Vagina (tissue), 2 donors: ENCODE measurements around the gene PLA2G12A. TPM values are rescaled to one million over a fixed set of nuclear protein-coding genes. Genes with fewer than 3 reads are reported as not detected.

Experiments used
- DNase-seq, 2 donors: peaks; one replicate each; pipeline ENCODE4 v3.0.0-alpha.2; 2017; ENCODE audit errors: extremely low spot score in 2 of 2
- H3K27ac ChIP-seq: fragments of 200-600 bp; sonication (generic); one replicate; pipeline ENCODE4 v1.5.1; 2019
- H3K27me3 ChIP-seq: fragments of 200-600 bp; sonication (generic); one replicate; pipeline ENCODE4 v1.5.1; 2019
- H3K36me3 ChIP-seq, 2 donors: fragments of 200-600 bp; sonication (generic); one replicate each; pipeline ENCODE4 v1.5.1; 2017 to 2019
- H3K4me1 ChIP-seq: fragments of 200-600 bp; sonication (generic); one replicate; pipeline ENCODE4 v1.5.1; 2019
- H3K4me3 ChIP-seq, 2 donors: fragments of 200-600 bp; sonication (generic); 1 replicate in 1 of 2; 2 replicates in 1 of 2; pipeline ENCODE4 v1.5.1; 2016 to 2019
- H3K9me3 ChIP-seq: fragments of 200-600 bp; sonication (generic); one replicate; pipeline ENCODE4 v1.5.1; 2019
- POLR2A ChIP-seq, 2 donors: fragments of 450-650 bp; IDR thresholded peaks; one replicate each; pipeline ENCODE4 v1.6.1; 2017; ENCODE audit warnings: antibody characterized with exemption in 2 of 2, mild to moderate bottlenecking in 2 of 2, moderate library complexity in 2 of 2
- POLR2AphosphoS5 ChIP-seq, 2 donors: sonication (generic); formaldehyde crosslinking; IDR thresholded peaks; one replicate each; pipeline ENCODE4 v1.9.0; 2017; ENCODE audit warnings: antibody characterized with exemption in 2 of 2, mild to moderate bottlenecking in 2 of 2, low read depth in 1 of 2; ENCODE audit not compliant: insufficient read depth in 1 of 2
- intact Hi-C: fragments of 100-400 bp; cut with DNase I; formaldehyde crosslinking; loops from one replicate; pipeline ENCODE4 v1.15.1; 2023
- total RNA-seq: library from RNA; depleted of rRNA; stranded (reverse); fragments of >200 nt; gene quantifications from one replicate; pipeline ENCODE4 v1.2.3, GENCODE V29; 2016
- TF ChIP-seq, protein P1 (sequence below), 3 experiments: fragments of 450-650 bp in 2 of 3; fragments of 200-600 bp in 1 of 3; sonication (generic) in 1 of 3; IDR thresholded peaks; one replicate each; pipeline ENCODE4 v1.5.1; 2017 to 2019; ENCODE audit warnings: antibody characterized with exemption in 3 of 3, mild to moderate bottlenecking in 2 of 3, moderate library complexity in 2 of 3

PLA2G12A gene
- total RNA-seq, 1 donor from 2014 or later, result 16.9 TPM

DNA sequence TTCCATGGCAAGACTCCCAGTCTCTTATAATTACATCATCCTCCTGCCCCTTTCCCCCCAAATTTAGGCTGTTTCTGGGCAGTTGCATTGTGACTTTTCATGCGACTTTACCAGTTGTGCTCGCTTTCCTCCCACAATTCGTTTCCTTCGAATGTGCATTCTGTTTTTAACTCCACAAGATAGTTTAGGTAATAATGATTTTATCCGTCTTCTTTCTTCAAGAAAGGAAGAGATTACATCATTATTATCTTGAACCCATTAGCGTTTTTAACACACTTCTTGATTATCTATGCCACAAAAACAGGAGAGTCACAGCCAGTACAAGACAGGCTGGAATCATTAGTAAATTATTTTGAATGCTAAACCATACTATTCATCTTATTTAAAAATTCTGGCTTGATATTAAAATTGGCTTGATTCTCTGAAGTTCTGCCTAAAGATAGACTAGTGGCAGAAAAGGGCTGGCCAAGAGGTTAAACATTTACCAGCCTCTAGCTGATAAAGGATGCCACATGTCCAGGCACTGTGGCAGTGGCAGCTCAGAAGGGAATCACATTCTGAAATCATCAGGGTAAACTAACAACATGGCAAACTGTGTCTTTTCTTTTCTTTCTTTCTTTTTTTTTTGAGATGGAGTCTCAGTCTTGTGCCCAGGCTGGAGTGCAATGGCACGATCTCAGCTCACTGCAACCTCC lies 19.7 kb upstream of the PLA2G12A start:
- DNase-seq, result no peak
- Histone ChIP-seq H3K9me3 (no peaks in the 10 kb centered on the region), H3K27ac (no peak overlapping the region), H3K4me3 (no peak overlapping the region), H3K36me3 (no peaks in the 10 kb centered on the region), H3K27me3 (no peaks in the 10 kb centered on the region), H3K4me1 (no peaks in the 10 kb centered on the region)
- intact Hi-C loops, result no loop called here
- TF ChIP-seq, protein P1, sequence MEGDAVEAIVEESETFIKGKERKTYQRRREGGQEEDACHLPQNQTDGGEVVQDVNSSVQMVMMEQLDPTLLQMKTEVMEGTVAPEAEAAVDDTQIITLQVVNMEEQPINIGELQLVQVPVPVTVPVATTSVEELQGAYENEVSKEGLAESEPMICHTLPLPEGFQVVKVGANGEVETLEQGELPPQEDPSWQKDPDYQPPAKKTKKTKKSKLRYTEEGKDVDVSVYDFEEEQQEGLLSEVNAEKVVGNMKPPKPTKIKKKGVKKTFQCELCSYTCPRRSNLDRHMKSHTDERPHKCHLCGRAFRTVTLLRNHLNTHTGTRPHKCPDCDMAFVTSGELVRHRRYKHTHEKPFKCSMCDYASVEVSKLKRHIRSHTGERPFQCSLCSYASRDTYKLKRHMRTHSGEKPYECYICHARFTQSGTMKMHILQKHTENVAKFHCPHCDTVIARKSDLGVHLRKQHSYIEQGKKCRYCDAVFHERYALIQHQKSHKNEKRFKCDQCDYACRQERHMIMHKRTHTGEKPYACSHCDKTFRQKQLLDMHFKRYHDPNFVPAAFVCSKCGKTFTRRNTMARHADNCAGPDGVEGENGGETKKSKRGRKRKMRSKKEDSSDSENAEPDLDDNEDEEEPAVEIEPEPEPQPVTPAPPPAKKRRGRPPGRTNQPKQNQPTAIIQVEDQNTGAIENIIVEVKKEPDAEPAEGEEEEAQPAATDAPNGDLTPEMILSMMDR (IDR thresholded peaks at IDR 0.05), result no peak
- TF ChIP-seq POLR2AphosphoS5 (IDR thresholded peaks at IDR 0.05; ENCODE audit: insufficient read depth in 1 of 2, low read depth in 1 of 2) (no peak), POLR2A (IDR thresholded peaks at IDR 0.05) (no peak)

DNA sequence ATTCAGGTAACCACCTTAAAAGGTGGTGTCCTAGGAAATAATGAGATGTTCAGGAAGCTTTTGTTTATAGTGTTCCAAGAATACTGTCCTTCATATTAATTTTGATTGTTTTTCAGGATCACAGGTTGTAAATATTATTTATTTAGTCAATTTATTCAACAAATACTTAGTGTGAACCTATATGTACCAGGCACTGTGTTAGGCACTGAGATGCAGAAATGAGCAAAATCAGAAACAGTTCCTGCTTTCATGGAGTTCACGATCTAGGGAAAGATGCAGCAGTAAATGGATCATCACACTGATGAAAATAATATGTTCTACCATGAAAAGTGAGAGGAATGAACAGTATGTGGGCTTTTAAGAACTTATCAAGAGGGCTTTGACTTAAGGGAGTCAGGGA lies 18.2 kb upstream of the PLA2G12A start:
- Histone ChIP-seq H3K9me3 (no peaks in the 10 kb centered on the region), H3K27me3 (no peaks in the 10 kb centered on the region), H3K4me1 (no peaks in the 10 kb centered on the region), H3K36me3 (no peaks in the 10 kb centered on the region), H3K27ac (no peak overlapping the region), H3K4me3 (no peak overlapping the region)
- DNase-seq, result no peak
- TF ChIP-seq POLR2AphosphoS5 (IDR thresholded peaks at IDR 0.05; ENCODE audit: insufficient read depth in 1 of 2, low read depth in 1 of 2) (no peak), POLR2A (IDR thresholded peaks at IDR 0.05) (no peak)
- TF ChIP-seq, protein P1 (IDR thresholded peaks at IDR 0.05), result no peak
- intact Hi-C loops, result no loop called here

DNA sequence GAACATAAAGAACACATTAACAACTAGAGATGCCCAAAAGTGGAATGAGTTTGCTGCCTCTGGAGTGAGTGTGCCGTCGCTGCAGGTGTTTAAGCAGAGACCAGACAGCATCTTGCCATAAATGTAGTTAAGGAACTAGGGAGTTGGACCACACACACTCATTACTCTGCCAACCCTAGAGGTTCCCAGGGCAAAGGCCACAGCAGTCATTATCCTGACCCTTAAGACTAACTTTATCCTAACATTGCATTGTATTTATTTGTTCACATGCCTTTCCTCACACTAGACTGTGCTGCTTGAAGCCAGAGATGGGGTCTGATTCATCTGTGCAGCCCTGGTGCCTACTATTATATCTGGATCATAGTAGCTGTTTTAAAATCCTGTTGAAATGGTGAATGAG lies 16.9 kb upstream of the PLA2G12A start:
- no peaks in the 10 kb centered on the region for H3K9me3 ChIP-seq
- H3K4me3 ChIP-seq, result no peak overlapping the region
- H3K4me1 ChIP-seq, result no peaks in the 10 kb centered on the region
- H3K36me3 ChIP-seq, result no peaks in the 10 kb centered on the region
- no peaks in the 10 kb centered on the region for H3K27me3 ChIP-seq
- intact Hi-C loops, result no loop called here
- no peak for TF ChIP-seq POLR2A (IDR thresholded peaks at IDR 0.05)
- TF ChIP-seq, protein P1 (IDR thresholded peaks at IDR 0.05), result no peak
- no peak for TF ChIP-seq POLR2AphosphoS5 (IDR thresholded peaks at IDR 0.05; ENCODE audit: insufficient read depth in 1 of 2, low read depth in 1 of 2)
- H3K27ac ChIP-seq, result no peak overlapping the region
- no peak for DNase-seq

DNA sequence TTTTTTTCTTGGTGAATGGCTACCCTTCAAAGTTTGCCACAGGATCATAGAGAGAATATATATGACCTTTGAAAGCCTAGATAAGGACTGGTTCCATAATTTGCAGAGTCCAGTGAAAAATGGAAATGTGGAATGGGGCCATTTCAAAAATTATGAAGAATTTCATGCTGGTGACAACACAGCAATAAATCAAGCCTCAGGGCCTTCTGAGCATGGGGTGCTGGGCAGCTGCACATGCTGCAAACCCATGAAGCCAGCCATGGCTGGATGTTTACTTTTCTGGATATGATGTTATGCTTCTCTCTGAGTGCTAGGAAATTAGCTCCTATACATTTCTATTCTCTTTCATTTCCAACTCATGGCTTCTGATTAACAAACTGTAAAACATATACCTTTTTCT lies 16.0 kb upstream of the PLA2G12A start:
- intact Hi-C loops, result no loop called here
- Histone ChIP-seq H3K4me1 (no peaks in the 10 kb centered on the region), H3K4me3 (no peak overlapping the region), H3K27me3 (no peaks in the 10 kb centered on the region), H3K27ac (no peak overlapping the region), H3K9me3 (no peaks in the 10 kb centered on the region), H3K36me3 (no peaks in the 10 kb centered on the region)
- TF ChIP-seq, protein P1 (IDR thresholded peaks at IDR 0.05), result no peak
- TF ChIP-seq POLR2A (IDR thresholded peaks at IDR 0.05) (no peak), POLR2AphosphoS5 (IDR thresholded peaks at IDR 0.05; ENCODE audit: insufficient read depth in 1 of 2, low read depth in 1 of 2) (no peak)
- no peak for DNase-seq

DNA sequence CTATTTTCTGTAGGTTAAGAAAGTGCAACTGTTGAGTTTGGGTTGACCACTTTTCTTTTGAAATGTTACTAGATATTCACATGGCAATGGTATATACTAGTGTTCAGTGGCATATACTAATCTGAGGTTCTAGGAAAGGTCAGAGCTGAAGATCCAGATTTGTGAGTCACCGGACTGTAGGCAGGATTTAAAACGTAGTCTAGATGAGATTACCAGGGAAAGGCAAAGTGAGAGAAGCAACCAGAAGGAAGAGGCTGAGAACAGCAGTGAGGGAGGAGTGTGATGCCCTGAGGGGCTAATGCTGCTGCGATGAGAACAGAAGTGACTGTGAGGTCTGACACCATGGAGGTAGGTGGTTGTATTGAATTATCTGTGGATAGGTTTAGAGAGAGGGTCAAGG lies 9.7 kb upstream of the PLA2G12A start:
- intact Hi-C loops, result no loop called here
- Histone ChIP-seq H3K9me3 (no peaks in the 10 kb centered on the region), H3K4me3 (no peak overlapping the region), H3K36me3 (no peaks in the 10 kb centered on the region), H3K27ac (no peak overlapping the region), H3K27me3 (no peaks in the 10 kb centered on the region), H3K4me1 (no peaks in the 10 kb centered on the region)
- DNase-seq, result no peak
- TF ChIP-seq POLR2AphosphoS5 (IDR thresholded peaks at IDR 0.05; ENCODE audit: insufficient read depth in 1 of 2, low read depth in 1 of 2), result no peak
- no peak for TF ChIP-seq POLR2A (IDR thresholded peaks at IDR 0.05)
- TF ChIP-seq, protein P1 (IDR thresholded peaks at IDR 0.05), result no peak
